HL-60/S4 treated with retinoic acid at 250 ng/mL for 4 days and 3 days (cell line): ENCODE data around the gene FXYD6.
"Not testable (repeated sequence)": the region's sequence is repeated elsewhere in the genome, so short reads cannot be mapped to it uniquely, and the experiment has no call there.

ENCODE experiments used
- in situ Hi-C: fragments of 300-500 bp; cut with MboI; formaldehyde crosslinking; loops from 2 replicates; pipeline ENCODE4 v1.7.0; 2022; ENCODE audit warnings: low sequenced_read_pairs

Gene FXYD6, protein sequence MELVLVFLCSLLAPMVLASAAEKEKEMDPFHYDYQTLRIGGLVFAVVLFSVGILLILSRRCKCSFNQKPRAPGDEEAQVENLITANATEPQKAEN

DNA sequence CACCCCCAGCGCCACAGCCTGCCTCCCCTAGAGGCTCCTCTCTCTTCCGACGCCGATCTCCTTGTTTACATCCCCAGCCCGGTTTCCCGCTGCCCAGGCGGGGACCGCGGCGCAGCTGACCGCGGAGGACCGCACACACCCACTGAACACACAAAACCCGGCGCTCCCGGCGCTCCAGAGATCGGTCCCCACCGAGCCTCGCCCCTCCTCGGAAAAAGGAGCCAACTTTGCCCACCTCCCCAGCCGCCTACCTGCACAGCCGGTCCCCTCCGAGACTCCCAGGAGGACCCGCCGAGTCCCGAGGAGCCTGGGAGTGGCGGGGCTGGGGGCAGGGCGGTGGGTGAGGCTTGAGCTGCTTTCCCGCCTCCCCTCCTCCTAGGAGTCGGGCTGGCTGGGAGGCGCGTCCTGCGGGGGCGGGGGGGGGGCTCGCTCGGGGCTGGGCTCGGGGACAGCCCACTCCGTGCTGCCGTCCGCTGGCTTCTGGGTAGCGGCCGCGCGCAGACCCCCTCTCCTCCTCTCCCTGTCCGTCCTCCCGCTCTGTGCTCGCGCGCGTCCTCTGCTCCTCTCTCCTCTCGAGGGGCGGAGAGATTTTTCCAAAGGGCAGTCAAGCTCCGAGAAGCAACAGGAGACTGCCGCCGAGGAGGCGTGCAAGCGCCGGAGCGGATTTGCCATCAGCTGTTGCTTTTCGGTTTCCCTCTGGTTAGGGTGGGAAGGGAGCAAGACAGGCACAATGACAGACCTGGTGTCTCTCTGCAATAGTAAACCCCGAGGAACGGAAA, at the start of gene FXYD6:
Gene FXYD6 (minus strand): TSS at position 318 of the 779 bp plus-strand sequence. CDS start 33,882 bp downstream, outside the sequence.
- in situ Hi-C loops: no loop called here

DNA sequence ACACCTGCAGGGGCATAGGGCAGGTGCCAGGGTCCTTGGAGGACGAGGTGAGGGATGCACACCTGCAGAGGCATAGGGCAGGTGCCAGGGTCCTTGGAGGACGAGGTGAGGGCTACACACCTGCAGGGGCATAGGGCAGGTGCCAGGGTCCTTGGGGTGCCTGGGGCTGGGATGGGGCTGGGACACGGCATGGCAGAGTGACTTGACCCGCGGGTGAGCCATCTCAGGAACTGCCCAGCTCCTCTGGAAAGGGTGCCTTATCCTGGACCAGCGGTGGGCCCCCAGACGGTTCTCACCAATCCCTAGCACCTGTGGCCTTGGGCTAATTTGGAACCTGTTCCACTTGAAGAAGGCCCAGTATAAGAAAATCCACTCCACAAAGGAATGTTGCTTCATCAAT, 49.7 kb upstream of the FXYD6 start:
- in situ Hi-C loops: not testable (repeated sequence)

DNA sequence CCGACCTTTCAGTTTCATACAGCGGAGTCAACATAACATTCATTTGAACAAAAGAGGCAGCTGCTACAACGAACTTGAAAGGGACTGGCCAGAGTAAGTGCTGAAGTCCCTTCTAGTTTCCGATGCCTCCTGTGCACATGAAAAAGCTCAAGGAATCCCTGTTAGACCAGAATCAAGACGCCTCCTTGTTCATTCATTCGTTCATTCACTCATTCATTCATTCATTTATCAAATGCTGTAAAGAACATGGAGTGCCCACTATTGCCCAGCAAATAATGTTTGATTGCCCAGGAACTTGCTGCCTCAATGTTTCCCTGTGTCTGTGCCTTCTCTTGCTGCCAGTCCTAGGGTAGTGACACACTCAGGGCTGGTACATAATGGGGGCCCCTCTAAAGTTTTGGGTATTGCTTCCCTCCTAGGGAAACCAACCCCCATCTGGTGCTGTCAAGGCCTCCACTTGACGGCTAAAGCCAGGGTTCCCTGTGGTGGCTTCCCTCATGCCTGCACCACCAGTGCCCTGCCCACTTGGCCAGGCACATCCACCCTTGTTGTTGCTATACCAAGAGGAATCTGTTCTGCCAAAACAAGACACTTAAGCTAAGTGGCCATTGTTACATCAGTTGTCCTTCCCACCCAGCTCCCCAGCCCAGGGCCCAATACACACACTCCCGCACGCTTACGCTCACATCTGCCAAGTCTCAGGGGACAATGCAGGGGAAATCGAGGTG, 48.9 kb upstream of the FXYD6 start:
- in situ Hi-C loops: no loop called here

DNA sequence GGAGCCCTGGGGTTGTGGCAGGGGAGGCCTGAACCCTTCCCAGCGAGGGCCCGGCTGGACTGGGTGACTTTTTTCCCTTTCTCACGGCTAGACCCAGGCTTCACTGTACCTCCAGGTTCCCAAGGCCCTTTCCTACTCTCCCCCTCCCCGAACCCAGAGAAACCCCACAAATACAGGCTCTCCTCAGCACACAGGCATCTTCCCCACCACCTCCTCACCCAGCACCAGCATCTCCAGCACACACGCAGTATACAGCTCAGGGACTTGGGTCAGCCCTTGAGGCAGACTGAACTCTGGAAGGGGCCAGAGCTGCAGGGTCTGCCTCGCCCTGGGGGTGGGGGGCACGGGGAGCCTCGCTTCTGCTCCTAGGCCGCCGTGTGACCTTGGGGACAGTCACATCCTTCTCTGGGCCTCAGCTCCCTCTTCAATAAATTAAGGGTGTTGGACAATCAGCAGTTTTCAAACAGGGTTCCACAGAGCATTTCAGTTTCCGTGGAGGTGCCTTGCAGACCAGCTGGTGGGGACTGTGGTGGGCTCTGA, 48.2 kb upstream of the FXYD6 start:
- in situ Hi-C loops: no loop called here

DNA sequence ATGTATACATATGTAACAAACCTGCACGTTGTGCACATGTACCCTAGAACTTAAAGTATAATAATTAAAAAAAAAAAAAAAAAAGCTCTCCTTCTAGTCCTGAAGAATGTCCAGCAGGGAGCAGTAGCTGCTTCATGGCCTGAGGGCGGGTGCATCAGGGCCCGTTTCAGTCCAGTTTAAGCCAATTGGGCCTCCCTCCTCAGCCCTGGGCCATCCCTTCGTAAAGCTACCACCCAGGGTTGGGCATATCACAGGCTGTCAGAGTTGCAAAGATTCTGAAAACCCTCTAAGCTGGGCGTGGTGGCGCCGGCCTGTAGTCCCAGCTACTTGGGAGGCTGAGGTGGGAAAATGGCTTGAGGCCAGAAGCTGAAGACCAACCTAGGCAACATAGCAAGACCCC, 47.3 kb upstream of the FXYD6 start:
- in situ Hi-C loops: no loop called here

DNA sequence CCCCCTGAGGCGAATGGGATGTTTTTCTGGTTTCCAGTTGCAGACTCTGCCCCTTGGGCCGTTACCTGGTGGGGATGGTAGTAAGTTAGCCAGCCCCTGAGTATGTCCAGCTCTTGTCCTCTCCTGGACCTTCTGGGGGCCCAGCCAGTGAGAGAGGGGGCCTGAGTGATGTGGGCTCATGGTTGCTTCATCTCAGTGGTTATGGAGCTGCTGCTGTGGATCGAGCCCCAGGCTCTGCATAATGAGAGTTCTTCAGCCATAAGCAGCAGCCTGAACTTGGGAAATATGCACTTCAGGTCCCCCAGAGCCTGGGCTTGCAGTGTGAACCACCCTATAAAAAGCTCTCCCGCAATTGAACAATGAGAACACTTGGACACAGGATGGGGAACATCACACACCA, 46.8 kb upstream of the FXYD6 start:
- in situ Hi-C loops: no loop called here

DNA sequence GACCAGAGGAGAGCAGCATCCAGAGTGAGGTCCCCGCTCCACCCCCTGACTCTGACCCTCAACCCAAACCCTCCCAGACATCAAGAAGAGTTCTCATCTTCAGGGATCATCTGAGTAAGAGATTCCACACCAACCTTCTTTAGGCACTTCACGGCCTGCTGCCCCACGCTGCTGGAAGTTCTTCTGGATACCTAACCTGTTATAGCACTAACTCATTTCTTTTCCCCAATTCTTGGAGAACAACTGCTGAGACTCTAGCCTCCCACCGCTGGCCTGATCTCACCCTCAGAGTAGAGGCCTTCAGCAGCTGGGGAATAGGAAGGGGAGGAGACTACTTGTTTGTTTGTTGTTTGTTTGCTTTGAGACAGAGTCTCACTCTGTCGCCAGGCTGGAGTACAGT, 45.4 kb upstream of the FXYD6 start:
- in situ Hi-C loops: no loop called here

DNA sequence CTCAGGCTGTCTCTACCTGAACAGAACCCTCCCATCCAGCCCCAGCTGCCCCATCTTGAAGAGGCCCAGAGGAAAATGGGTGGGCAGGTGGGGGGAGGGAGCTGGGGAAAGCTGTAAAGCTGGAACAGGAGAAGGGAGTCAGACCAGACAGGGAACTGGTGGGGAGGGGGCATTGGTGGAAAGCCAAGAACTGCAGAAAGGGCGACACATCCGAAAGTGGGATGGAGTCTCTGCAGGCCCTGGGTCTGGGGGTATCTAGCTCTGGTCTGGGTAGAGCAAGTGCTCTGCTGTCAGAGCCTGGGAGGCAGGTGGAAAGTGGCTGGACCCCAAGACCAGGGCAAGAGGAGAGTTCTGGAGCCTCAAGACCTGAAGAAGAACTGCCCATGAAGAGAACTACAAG, 45.0 kb upstream of the FXYD6 start:
- in situ Hi-C loops: no loop called here

DNA sequence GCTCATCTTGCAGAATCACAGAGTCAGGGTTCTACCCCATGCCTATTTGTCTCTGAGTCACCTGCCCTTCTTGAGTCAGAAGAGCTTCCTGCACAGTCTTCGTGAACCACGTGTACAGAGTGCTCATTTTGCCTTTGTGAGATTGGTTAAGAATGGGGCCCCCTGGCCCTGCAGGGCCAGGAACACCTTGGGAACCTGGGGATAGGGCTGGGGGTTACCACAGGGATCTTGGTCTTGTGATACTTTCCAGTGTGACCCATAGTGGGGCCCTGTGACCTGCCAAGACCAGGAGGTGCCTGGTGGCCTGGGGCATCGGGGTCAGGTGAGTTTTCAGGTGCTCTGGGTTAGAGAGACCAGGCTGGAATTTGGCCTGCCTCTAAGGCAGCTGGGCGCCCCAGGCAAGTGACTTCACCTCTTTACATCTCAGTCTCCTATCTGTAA, 43.3 kb upstream of the FXYD6 start:
- in situ Hi-C loops: no loop called here

DNA sequence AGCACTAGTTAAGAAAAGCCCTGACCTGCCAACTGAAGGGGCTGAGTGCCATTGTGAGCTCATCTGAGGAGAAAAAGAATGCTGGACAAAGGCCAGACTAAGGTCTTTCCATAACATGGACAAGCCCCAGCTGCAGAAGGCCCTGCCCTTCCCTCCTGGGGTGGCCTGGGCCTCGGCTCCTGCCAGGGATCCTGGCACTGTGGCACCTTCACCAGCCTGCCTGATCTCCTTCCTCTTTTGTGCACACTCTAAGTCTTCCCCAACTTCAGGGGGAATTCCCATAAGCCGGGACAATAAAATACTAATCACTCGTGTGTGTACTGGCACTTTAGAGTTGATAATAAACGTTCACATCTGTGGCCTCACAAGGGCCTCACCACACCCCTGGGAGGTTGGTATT, 42.9 kb upstream of the FXYD6 start:
- in situ Hi-C loops: no loop called here

DNA sequence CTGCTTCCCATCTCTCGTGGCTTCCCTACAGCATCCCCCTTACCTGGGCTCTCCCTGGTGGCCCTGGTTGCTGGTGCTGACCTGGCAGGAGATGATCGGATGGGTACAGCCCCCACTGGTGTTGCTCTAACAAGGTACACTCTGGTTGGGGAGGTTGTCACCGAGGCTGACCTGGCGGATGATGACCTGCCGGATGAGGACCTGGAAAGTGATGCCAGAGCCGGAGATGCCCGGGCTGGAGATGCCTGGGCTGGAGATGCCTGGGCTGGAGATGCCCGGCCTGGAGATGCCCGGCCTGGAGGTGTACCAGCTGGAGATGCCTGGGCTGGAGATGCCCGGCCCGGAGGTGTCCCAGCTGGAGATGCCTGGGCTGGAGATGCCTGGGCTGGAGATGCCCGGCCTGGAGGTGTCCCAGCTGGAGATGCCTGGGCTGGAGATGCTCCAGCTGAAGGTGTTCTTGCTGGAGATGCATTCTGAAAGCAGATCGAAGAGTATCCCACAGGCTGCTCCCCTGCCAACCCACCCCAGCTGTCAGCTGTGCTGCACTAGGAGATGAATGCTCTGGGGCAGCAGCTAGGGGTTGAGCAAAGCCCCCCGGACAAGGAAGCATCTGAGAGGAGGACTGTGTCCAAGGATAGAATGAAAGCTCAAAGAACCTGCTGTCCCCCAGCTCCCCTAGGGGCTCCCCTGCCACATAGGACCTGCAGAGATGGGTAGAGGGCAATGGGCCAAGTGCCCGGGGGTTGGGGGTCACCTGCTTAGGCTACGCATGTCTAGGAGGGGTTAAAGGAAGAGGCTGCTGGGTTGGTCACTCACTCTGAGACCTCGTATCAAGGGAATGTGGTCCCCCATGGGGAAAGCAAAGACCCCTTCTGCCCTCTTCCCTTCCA, 42.2 kb upstream of the FXYD6 start:
- in situ Hi-C loops: no loop called here

DNA sequence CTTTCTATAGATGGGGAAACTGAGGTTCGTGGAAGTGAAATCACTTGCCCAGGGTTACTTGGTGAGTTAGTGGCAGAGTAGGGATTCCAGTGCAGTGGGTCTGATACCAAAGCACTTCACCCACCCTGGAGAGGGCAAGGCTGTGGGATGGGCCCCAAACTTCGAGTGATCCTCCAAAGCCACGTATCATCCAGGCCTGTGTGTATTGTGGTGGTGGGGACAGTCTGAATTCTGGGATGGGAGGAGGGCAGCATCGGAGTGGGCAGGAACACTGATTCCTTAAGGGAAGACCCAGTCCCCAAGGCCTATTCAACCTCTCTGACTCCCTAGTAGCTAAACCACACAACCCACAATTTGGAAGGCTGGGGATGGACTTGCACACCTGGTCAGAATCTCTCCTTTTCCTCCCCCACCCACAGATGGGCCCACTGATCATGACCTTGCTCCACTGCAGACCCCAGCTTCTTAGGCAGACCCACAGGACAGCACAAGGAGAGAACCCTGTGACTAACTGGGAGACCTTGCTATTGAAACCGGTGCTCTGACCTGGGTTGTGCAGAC, 41.2 kb upstream of the FXYD6 start:
- in situ Hi-C loops: no loop called here

DNA sequence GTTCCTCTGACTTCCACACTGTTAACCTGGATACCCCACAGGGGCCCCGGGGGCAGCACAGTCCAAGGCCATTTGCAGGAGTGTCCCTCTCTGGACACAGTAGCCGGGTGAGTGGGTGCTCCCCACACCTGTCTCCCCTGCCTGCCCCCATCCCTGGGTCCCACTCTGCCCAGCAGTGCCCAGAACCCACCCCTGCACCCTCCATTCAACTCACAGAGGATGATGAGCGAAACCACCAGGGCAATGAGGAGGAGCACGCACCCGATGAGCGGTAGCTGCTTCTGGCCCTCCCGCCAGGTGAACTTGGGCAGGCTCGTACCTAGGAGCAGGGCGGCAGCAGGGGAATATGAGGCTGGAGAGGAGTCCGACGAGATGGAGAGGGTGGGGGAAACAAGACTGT, 40.5 kb upstream of the FXYD6 start:
- in situ Hi-C loops: no loop called here

DNA sequence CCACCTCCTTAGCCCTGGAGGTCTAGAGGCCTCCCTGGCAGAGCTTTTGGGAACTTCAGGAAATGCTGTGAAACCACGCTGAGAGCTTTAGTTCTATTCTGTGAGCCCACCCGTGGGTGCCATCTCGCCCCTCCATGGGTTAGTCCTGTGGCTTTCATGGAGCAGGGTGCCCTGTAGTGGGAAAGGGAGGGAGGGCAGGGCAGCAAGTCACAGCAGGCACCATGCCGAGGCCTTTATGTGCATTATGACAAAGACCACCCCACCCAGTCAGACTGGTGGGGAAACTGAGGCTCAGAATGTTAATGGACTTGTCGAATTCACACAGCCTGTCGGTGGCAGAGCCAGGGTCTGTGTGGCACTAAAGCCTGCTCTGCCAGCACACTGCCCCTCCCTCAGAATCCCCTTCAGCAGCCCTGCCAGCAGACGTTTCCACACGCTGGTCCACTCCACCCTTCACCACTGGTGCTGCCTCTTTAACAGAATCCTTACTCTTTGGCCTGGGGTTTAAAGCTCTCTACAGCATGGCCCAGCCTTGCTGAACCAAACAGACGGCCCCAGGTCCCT, 39.3 kb upstream of the FXYD6 start:
- in situ Hi-C loops: no loop called here

DNA sequence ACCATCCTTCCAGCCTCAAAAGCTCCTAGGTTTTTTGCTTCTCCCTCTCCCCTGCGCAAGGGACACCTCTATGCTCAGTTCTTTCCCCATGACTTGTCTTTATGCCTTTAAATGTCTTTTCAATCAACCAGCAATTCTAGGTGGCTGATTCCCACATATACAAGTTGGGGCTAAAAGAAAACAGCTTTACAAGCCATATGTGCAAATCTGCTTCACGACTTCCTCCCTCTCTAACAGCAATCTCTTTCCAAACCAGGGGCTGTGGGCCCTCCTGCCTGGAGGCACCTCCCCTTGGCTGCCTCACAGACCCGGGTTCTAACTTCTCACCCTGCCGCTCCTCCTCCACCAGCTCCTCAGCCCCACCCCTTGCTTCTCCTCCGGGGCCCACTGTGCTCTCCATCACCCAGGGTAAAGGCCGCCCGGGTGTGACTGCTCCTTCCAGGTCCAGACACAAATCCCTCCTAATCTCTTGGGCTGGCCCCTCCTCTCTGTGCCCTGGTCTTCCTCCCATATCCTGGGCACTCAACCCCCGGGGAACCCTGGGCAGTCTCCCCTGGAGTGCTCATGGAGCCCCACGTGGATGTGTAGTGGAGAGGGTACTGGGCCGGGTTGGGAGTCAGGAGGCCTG, 38.6 kb upstream of the FXYD6 start:
- in situ Hi-C loops: no loop called here

DNA sequence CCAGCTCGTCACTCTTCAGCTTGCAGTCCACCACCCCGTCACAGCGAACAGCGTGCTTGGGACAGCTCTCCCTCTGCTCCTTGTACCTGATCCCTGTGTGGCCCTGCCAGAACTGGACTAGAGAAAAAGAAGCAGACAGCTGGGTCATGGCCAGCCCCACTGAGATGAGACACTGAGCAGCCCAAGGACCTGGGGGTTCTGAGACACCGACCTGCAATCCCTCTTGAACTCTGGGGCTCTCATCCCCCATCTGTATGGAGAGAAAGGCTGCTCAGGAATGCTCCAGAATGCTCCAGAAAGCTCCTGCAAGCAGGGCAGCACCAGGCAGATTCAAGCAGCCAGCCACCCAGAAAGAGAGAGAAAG, 37.9 kb upstream of the FXYD6 start:
- in situ Hi-C loops: no loop called here

DNA sequence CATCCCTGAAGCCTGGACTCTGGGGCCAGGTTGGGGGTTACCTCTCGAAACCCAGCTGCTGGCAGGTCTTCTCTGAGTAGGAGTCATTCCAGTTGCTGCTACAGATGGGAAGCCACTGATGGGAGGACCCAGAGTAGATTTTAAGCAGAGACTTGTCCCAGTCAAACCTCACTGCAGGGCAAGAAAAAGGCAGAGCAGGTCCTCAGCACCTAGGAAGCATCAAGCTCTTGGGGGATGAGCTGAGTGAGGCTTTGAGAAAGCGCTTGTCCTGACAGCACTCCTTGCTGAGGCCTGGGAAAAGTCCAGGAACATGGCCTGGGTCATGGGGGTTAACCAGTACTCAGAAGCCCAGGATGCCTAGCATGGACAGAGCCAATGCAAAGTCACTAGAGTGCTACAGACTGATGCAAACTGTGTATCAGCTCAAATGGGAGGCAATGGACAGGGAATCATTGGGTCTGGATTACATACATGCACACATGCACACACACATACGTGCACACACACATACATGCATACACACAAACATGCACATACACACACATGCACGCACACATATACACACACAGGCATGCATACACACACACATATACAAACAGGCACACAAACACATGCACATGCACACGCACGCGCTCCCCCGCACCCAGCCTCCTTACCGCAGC, 37.4 kb upstream of the FXYD6 start:
- in situ Hi-C loops: no loop called here

DNA sequence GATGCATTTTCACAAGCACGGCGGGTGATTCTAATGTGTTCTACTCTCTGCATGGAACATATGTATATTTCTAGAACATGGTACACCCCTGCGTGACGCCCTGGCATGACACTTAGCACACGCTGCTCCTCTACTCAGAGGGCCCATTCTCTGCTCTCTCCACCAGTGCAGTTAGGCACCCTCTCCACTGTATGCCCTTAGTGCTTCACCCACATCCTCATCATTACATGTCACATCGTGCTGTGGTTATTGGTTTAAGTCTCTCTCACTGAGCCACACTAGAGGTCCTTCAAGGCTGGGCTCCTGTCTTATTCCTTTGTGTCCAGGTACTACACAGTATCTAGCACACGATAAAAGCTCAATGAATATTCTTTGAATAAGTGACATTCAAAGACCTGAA, 36.0 kb upstream of the FXYD6 start:
- in situ Hi-C loops: no loop called here

DNA sequence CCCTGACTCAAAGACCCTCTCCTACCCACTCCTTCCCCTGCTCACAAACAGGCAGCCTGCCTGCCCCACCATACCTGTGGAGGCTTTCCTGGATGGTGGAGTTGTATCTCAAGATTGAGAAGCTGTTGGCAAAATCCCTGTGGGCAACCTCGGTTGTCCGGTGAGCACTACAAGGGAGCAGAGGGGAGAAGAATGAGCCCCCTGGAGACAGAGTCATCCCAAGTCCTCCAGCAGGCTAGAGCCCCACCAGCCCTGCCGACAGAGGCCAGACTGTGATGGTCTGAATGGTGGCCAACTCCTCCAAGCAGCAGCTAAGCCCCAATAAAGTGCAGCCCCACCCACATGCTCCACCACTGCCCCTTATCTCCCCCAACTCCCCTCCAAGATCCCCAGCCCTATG, 35.2 kb upstream of the FXYD6 start:
- in situ Hi-C loops: no loop called here
